ENCODE data around the gene KHSRP. TPM values are rescaled to one million over a fixed set of nuclear protein-coding genes. Genes with fewer than 3 reads are reported as not detected.

The KHSRP gene
- total RNA-seq, 1 donor from 2014 or later = 55.8 TPM

GRCh38 chr19:6374711-6375410 lies 49.8 kb downstream of the KHSRP start:
- no peak for FAIRE-seq
- DNase-seq (ENCODE audit: low read depth) = no peak
- H3K27me3 ChIP-seq (ENCODE audit: control insufficient read depth, insufficient read depth, low read length) = no peaks in the 10 kb centered on the region
- H3K36me3 ChIP-seq (ENCODE audit: control insufficient read depth, insufficient read depth, low read length) = no peaks in the 10 kb centered on the region
- TF ChIP-seq CTCF (IDR thresholded peaks at IDR 0.05; ENCODE audit: insufficient read depth, low read length, severe bottlenecking) = no peak
- no peak overlapping the region for H3K4me3 ChIP-seq (ENCODE audit: low read depth, low read length)

GRCh38 chr19:6374161-6374709 lies 50.4 kb downstream of the KHSRP start:
- no peaks in the 10 kb centered on the region for H3K36me3 ChIP-seq (ENCODE audit: control insufficient read depth, insufficient read depth, low read length)
- FAIRE-seq (no peak), DNase-seq (ENCODE audit: low read depth) (no peak)
- no peaks in the 10 kb centered on the region for H3K27me3 ChIP-seq (ENCODE audit: control insufficient read depth, insufficient read depth, low read length)
- H3K4me3 ChIP-seq (ENCODE audit: low read depth, low read length) = no peak overlapping the region
- TF ChIP-seq CTCF (IDR thresholded peaks at IDR 0.05; ENCODE audit: insufficient read depth, low read length, severe bottlenecking) = no peak

- TF ChIP-seq CTCF (IDR thresholded peaks at IDR 0.05; ENCODE audit: insufficient read depth, low read length, severe bottlenecking) = no peak
- Histone ChIP-seq H3K27me3 (ENCODE audit: control insufficient read depth, insufficient read depth, low read length) (no peaks in the 10 kb centered on the region), H3K4me3 (ENCODE audit: low read depth, low read length) (peak overlapping the region; percentile 41), H3K36me3 (ENCODE audit: control insufficient read depth, insufficient read depth, low read length) (peaks cover under 1% of the 10 kb centered on the region)
- DNase-seq (ENCODE audit: low read depth) (no peak), FAIRE-seq (no peak)
Measured at GRCh38 chr19:6373813-6374108, 50.9 kb downstream of the KHSRP start.

GRCh38 chr19:6373096-6373812 lies 51.4 kb downstream of the KHSRP start:
- DNase-seq (ENCODE audit: low read depth) (peak; percentile 90), FAIRE-seq (no peak)
- no peaks in the 10 kb centered on the region for H3K27me3 ChIP-seq (ENCODE audit: control insufficient read depth, insufficient read depth, low read length)

GRCh38 chr19:6372594-6373095 lies 52.0 kb downstream of the KHSRP start, which contains the start of gene ALKBH7:
Gene ALKBH7 (plus strand): TSS chr19:6372794. CDS start chr19:6372821, 27 bp downstream.
- peak; percentile 99 for DNase-seq (ENCODE audit: low read depth)
- no peak for TF ChIP-seq CTCF (IDR thresholded peaks at IDR 0.05; ENCODE audit: insufficient read depth, low read length, severe bottlenecking)
- Histone ChIP-seq H3K27me3 (ENCODE audit: control insufficient read depth, insufficient read depth, low read length) (no peaks in the 10 kb centered on the region), H3K4me3 (ENCODE audit: low read depth, low read length) (peak within 1 kb of the TSS; percentile 93), H3K36me3 (ENCODE audit: control insufficient read depth, insufficient read depth, low read length) (peaks cover 9% of the 10 kb centered on the region)
- peak; percentile 96 for FAIRE-seq

More at GRCh38 chr19:6373096-6373812, 51.4 kb downstream of the KHSRP start:
- H3K36me3 ChIP-seq (ENCODE audit: control insufficient read depth, insufficient read depth, low read length) = peaks cover 5% of the 10 kb centered on the region
- H3K4me3 ChIP-seq (ENCODE audit: low read depth, low read length) = peak overlapping the region; percentile 93
- TF ChIP-seq CTCF (IDR thresholded peaks at IDR 0.05; ENCODE audit: insufficient read depth, low read length, severe bottlenecking) = no peak
